Stimulated activated CD8-positive, alpha-beta memory T cell treated with anti-CD3 and anti-CD28 coated beads, Interleukin-4, amount 100 ng/mL, for 1 hour (primary cell): ENCODE data around the gene DLG2.

Experiments
- DNase-seq, 2 donors: peaks; one replicate each; pipeline ENCODE4 v3.0.0-alpha.2; 2020; ENCODE audit warnings: low read depth in 2 of 2, low spot score in 1 of 2

The DLG2 gene

GRCh38 chr11:84524422-84525051, 1102.6 kb downstream of the DLG2 start:
- no peak for DNase-seq

GRCh38 chr11:84522331-84522730, 1104.8 kb downstream of the DLG2 start:
- no peak for DNase-seq

DNA sequence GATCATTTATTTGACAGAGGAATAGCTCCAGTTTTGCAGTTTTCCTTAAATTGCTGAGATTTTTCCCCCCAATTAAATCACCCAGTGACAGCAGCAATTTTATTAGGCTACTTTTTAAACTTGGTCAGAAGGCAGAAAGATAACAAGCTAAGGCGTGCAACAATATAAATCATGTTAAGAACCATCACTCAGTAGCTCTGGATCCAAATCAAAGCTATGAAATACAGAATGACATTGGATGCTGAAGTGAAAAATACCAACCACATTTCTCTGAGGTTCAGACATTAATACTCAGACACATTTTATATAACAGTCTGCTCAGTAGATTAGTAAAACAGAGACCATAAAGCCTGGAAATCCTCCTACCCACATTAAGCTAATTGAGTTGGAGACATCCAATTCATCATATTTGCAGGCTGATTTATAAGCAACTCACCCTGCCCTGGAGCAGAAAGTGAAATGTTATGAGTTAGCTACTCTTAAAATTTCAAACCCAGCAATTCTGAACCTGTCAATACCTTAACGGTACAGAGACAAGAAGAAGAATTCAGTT, 1108.4 kb downstream of the DLG2 start:
- no peak for DNase-seq

- no peak for DNase-seq
These were observed 1112.7 kb downstream of the DLG2 start for GRCh38 chr11:84514436-84514835.

- DNase-seq = no peak
These were observed 1123.6 kb downstream of the DLG2 start for GRCh38 chr11:84503503-84503902.

GRCh38 chr11:84501750-84502149, 1125.4 kb downstream of the DLG2 start:
- DNase-seq = no peak

DNA sequence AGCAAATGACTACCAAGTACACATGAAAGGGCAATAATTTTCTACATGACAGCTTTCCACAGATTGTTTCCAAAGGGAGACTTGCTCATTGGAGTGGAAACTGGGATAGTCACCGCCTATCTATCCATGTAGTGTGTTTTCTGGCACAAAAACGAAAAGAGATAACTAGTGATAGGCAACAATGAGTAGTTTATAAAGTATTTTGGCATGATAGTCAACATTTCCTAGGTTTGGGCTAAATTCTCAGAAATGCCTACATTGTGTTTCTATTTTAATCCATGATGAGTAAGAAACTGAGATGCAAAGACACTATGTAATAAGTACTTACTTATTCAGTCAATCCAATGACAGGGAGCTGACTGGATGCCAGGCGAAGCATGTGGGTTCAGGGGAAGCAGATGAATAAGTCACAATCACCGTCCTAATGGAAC, 1129.1 kb downstream of the DLG2 start:
- DNase-seq = no peak

- no peak for DNase-seq
These were observed 1130.0 kb downstream of the DLG2 start for GRCh38 chr11:84497181-84497580.

DNA sequence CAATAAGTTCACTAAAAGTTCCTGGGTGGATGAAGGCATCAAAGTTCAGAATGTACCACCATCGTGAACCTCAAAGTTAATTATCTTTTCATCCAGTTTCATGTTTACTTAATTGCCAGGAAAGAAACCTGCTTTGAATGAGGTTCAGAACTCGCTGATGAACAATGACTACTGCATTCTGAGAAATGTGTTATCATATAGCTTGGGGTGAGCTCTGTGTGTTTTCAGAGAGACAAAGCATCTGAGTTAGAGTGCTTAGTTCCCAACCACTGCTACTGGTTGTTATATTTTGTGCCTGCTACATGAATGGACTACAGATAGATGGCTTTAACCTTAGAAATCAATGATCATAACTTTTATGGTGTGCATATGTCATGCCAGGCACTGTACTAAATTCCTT, 1131.0 kb downstream of the DLG2 start:
- DNase-seq = no peak

- DNase-seq = no peak
These were observed 1147.0 kb downstream of the DLG2 start for GRCh38 chr11:84480131-84480530.

DNA sequence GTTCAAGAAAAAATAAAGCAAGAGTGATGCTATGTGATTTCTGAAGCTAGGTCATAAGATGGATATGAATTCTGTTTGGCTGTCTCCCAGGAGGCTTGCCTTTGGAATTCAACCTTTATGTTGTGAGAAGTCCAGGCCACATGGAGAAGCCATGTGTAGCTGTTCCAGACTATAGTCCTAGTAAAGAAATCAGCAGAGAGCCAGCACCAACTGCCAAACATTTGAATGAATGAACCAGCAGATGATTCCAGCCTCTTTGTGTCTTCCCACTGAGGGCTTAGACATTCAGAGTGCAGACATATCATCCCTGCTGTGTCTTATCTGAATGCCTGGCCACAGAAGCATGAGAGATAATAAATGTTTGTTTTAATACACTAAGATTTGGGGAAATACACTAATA, 1150.6 kb downstream of the DLG2 start:
- no peak for DNase-seq

- DNase-seq = no peak
These were observed 1155.6 kb downstream of the DLG2 start for GRCh38 chr11:84471501-84471900.

GRCh38 chr11:84468235-84468634, 1158.9 kb downstream of the DLG2 start:
- no peak for DNase-seq

DNA sequence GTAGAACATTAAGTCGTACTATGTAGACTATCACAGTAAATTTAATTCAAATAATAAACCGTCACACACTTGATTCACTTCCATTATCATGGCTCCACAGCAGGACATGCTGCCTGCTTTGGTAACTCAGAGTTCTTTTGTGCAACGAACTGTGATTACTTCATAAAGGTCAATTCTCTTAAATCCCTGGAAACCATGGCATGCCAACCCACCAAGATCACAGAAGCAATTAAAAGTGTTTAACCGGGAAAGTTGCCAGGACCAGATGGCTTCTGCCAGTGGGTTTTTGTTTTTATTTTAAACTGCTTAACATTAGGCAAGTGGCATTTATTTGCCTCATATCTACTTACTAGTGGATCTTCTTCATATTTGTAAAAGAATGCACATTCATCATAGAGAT, 1162.1 kb downstream of the DLG2 start:
- no peak for DNase-seq

DNA sequence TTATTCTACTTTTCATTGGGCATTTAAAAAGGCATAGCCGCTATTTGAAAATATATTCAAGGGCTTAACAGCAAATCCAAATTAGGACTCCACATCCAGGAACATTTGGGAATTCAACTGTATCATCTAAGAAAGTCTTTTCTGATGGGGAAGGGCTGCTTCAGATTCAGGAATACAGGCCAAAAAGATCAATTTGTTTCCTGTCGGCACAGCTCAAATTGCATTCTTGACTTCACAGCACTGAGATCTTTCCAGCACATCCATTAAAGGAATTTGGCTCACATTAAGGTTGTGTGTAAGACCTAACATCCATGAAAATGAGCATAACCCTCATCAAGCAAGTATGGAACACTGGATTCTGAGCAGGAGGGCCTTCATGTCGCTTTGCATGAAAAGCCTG, 1171.5 kb downstream of the DLG2 start:
- DNase-seq = no peak

- DNase-seq = no peak
These were observed 1174.9 kb downstream of the DLG2 start for GRCh38 chr11:84452211-84452610.

- DNase-seq = no peak
These were observed 1188.6 kb downstream of the DLG2 start for GRCh38 chr11:84438565-84438964.

- no peak for DNase-seq
These were observed 1189.8 kb downstream of the DLG2 start for GRCh38 chr11:84437071-84437980.

GRCh38 chr11:84430661-84431060, 1196.5 kb downstream of the DLG2 start:
- no peak for DNase-seq

DNA sequence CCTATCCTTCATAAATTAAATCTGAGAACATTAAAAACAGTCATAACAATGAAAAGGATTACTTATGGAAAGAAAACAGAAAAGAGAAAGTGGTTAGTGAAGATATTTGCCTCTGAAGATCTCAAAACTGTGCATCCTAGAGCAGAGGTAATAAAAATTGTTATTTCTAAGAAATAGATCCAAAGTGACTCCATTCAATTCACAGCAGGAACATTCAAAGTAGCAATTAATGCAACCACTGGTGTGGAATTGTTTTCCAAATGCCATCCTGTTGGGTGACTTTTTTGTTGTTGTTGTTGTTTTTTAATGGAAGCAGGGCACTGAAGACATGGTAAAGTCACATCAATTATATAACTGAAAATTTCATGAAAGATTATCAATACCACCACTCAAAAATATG, 1201.5 kb downstream of the DLG2 start:
- no peak for DNase-seq

DNA sequence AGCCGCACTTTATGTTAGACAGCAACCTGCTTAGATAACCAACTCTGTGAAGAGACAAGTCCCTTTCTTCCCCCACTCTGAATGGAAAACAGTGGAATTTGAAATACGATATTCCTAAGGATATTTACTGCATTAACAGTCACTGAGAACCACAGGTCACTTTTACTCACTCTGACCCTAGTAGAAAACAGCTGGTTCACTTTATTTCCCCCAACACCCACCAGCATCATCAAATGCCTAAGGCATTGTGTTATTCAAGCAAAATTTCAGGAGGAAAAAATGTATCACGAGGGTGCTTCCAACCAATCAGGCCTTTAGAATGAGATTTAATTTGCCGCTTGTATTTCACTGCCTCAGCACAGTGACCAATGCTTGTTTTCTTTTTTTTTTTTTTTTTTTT, 1206.9 kb downstream of the DLG2 start:
- DNase-seq = no peak

DNA sequence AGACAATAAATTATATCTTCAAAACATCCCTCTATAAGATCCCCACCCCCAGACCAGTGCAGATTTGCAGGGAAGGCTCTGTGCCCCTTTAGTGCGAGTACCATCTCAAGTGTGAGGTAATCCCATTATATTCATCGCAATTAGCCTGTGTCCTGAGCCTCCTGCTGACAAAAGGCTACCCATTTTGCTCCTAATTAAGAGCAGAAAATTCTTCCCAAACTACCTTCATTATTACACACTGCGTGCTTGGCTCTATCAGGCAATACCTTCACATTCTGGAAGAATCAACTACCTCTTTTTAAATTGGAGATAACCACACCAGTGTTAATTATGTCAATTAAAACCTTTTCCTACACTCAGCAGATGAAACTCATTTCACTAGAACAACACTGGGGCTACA, 1207.5 kb downstream of the DLG2 start:
- DNase-seq = no peak
